Activated CD4-positive, alpha-beta T cell treated with anti-CD3 and anti-CD28 coated beads, Interleukin-2, Interleukin-4, amounts not matched to agents 100 ng/mL and 50 ng/mL, durations not matched to agents 16 hours and 8 hours (primary cell): Measurements from ENCODE around the gene COPS9.

ENCODE experiments used
- DNase-seq: peaks from one replicate; pipeline ENCODE4 v3.0.0-alpha.2; 2020; ENCODE audit warnings: low spot score

Gene COPS9

DNA sequence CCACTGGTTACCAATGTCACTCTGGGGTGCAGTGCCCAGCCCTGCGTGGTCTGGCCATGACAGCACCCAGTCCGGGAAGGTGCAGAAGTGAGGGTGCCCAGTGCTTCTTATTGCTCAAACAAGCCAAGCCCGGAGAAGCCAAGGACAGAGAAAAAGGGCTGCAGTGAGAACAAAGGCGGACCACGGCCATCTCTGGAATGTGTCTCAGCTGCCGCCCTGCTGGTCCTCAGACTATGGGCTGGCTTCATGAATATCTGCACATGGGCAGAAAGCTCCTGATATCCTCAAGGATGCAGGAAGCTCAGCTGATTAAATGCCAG lies 28.7 kb downstream of the COPS9 start:
- no peak for DNase-seq

GRCh38 chr2:240106765-240107476 lies 29.2 kb downstream of the COPS9 start:
- DNase-seq: no peak

DNA sequence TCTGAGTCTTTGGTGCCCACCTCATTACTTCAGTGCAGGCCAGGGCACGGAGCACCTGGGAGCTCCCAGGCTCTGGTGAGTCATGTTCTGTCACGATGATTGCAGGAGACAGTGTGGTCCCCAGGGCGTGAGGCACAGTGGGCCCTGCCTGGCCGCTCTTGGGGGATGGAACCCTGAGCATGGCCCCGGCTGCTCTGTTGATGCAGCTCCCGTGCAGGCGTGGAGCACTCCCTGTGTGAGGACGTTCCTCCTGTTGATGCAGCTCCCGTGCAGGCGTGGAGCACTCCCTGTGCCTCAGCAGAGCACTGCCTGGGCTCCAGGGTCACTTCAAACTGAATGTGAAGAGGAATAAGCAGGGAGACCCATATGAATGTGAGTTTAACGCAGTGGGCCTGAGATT lies 30.1 kb downstream of the COPS9 start:
- no peak for DNase-seq

GRCh38 chr2:240103136-240103535 lies 33.0 kb downstream of the COPS9 start:
- DNase-seq: no peak

DNA sequence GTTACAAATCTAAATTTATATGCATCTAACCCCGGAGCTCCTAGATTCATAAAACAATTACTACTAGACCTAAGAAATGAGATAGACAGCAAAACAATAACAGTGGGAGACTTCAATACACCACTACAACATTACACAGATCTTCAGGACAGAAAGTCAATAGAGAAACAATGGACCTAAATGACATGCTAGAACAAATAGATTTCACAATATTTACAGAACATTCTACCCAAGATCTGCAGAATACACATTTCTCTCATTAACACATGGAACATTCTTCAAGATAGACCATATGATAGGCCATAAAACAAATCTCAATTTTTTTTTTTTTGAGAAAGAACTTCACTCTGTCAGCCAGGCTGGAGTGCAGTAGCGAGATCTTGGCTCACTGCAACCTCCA lies 37.8 kb downstream of the COPS9 start:
- DNase-seq: no peak

DNA sequence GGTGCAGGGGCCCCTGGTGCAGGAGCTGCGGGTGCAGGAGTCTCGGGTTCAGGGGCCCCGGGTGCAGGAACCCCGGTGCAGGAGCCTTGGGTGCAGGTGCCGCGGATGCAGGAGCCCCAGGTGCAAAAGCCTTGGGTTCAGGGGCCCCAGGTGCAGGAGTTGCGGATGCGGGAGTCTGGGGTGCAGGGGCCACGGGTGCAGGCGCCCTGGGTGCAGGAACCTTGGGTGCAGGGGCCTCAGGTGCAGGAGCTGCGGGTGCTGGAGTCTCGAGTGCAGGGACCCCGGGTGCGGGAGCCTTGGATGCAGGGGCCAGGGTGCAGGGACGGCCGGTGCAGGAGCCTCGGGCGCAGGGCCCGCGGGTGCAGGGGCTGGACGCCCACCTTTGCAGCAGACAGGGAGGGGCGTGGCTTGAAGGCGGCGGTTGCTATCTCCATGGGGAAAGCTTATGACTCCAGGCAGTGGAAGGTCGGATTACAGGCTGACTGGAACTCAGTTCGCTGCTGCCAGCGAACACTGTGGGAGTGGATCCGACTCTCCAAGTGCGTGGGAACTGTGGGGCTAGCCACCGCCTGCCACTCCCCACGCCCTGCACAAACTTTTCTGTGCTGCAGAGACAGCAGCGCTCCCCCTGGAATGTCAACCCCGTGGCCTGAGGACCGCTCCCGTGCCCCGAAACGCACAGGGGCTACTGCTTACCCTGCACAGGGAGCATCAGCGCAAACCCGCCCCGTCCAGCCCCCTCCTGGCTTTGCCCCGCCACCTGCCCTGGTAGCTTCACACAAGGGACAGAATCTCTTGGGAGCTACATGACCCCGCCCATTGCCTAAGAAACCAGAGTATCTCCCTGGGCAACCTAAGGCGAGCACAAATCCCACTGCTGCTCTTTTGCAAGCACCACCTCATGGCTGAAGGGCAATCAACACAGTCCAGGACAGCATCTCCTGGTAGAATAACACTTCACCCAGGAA lies 40.3 kb downstream of the COPS9 start:
- DNase-seq: no peak

- no peak for DNase-seq
Observed at GRCh38 chr2:240089306-240089705, 46.8 kb downstream of the COPS9 start.

DNA sequence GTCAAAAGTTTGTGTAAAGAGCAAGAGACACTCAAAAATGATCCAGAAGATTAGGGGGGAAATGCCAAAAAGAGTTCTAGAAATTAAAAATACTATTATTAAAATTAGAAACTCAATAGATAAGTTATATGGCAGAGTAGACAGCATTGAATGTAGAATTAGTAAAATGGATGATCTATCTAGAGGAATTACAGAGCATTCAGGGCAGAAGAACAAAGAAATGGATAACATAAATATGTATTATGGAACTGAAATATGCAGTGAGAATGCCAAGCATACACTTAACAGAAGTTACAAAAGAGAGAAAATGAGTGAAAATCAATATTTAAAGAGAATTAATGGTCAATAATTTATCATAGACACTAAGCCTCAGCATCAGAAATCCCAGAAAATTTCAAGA lies 49.5 kb downstream of the COPS9 start:
- DNase-seq: no peak
